ENCODE data around the gene AEBP1.
"Not testable (repeated sequence)": the region's sequence is repeated elsewhere in the genome, so short reads cannot be mapped to it uniquely, and the experiment has no call there.

AEBP1 gene

GRCh38 chr7:44119829-44120380 lies 15.8 kb downstream of the AEBP1 start:
- H3K9me3 ChIP-seq (ENCODE audit: control insufficient read depth, low read depth, low read length), result no peaks in the 10 kb centered on the region
- peaks cover 5% of the 10 kb centered on the region for H3K27me3 ChIP-seq (ENCODE audit: control insufficient read depth, insufficient read depth, low read length)
- H3K27ac ChIP-seq (ENCODE audit: low read length), result no peak overlapping the region
- H3K4me1 ChIP-seq (ENCODE audit: control insufficient read depth, low read depth, low read length), result peaks cover 3% of the 10 kb centered on the region
- H3K4me3 ChIP-seq (ENCODE audit: low read length), result no peak overlapping the region
- peaks cover 60% of the 10 kb centered on the region for H3K36me3 ChIP-seq (ENCODE audit: control insufficient read depth, low read depth, low read length)
- H3K9ac ChIP-seq (ENCODE audit: low read length), result no peak overlapping the region

- no peak overlapping the region for H3K9ac ChIP-seq (ENCODE audit: low read length)
- H3K27me3 ChIP-seq (ENCODE audit: control insufficient read depth, insufficient read depth, low read length), result peaks cover 5% of the 10 kb centered on the region
- H3K9me3 ChIP-seq (ENCODE audit: control insufficient read depth, low read depth, low read length), result no peaks in the 10 kb centered on the region
- peaks cover 3% of the 10 kb centered on the region for H3K4me1 ChIP-seq (ENCODE audit: control insufficient read depth, low read depth, low read length)
- peaks cover 55% of the 10 kb centered on the region for H3K36me3 ChIP-seq (ENCODE audit: control insufficient read depth, low read depth, low read length)
- no peak overlapping the region for H3K27ac ChIP-seq (ENCODE audit: low read length)
- no peak overlapping the region for H3K4me3 ChIP-seq (ENCODE audit: low read length)
Observed at GRCh38 chr7:44120395-44120794, 16.2 kb downstream of the AEBP1 start.

GRCh38 chr7:44121761-44122420 lies 17.7 kb downstream of the AEBP1 start:
- Histone ChIP-seq H3K9ac (ENCODE audit: low read length) (no peak overlapping the region), H3K4me3 (ENCODE audit: low read length) (peak overlapping the region; percentile 28), H3K9me3 (ENCODE audit: control insufficient read depth, low read depth, low read length) (no peaks in the 10 kb centered on the region), H3K27ac (ENCODE audit: low read length) (no peak overlapping the region), H3K4me1 (ENCODE audit: control insufficient read depth, low read depth, low read length) (peaks cover 3% of the 10 kb centered on the region), H3K36me3 (ENCODE audit: control insufficient read depth, low read depth, low read length) (peaks cover 44% of the 10 kb centered on the region), H3K27me3 (ENCODE audit: control insufficient read depth, insufficient read depth, low read length) (peaks cover 5% of the 10 kb centered on the region)

- Histone ChIP-seq H3K27ac (ENCODE audit: low read length) (no peak overlapping the region), H3K4me1 (ENCODE audit: control insufficient read depth, low read depth, low read length) (peaks cover 3% of the 10 kb centered on the region), H3K27me3 (ENCODE audit: control insufficient read depth, insufficient read depth, low read length) (peaks cover 5% of the 10 kb centered on the region), H3K36me3 (ENCODE audit: control insufficient read depth, low read depth, low read length) (peaks cover 37% of the 10 kb centered on the region), H3K9me3 (ENCODE audit: control insufficient read depth, low read depth, low read length) (no peaks in the 10 kb centered on the region), H3K9ac (ENCODE audit: low read length) (peak overlapping the region; percentile 75), H3K4me3 (ENCODE audit: low read length) (peak overlapping the region; percentile 74)
Observed at GRCh38 chr7:44122529-44122928, 18.4 kb downstream of the AEBP1 start.

GRCh38 chr7:44123190-44124003 lies 19.3 kb downstream of the AEBP1 start, which contains the start of gene POLD2:
Gene POLD2 (minus strand): TSS chr7:44123548. CDS start chr7:44122053, 1,495 bp downstream.
- H3K27ac ChIP-seq (ENCODE audit: low read length), result no peak within 1 kb of the TSS
- H3K9ac ChIP-seq (ENCODE audit: low read length), result peak within 1 kb of the TSS; percentile 75
- H3K27me3 ChIP-seq (ENCODE audit: control insufficient read depth, insufficient read depth, low read length), result peaks cover 5% of the 10 kb centered on the region
- peak within 1 kb of the TSS; percentile 74 for H3K4me3 ChIP-seq (ENCODE audit: low read length)
- H3K4me1 ChIP-seq (ENCODE audit: control insufficient read depth, low read depth, low read length), result peaks cover 3% of the 10 kb centered on the region
- no peaks in the 10 kb centered on the region for H3K9me3 ChIP-seq (ENCODE audit: control insufficient read depth, low read depth, low read length)
- peaks cover 29% of the 10 kb centered on the region for H3K36me3 ChIP-seq (ENCODE audit: control insufficient read depth, low read depth, low read length)

- Histone ChIP-seq H3K27ac (ENCODE audit: low read length) (no peak overlapping the region), H3K4me3 (ENCODE audit: low read length) (no peak overlapping the region), H3K4me1 (ENCODE audit: control insufficient read depth, low read depth, low read length) (peaks cover 3% of the 10 kb centered on the region), H3K9me3 (ENCODE audit: control insufficient read depth, low read depth, low read length) (no peaks in the 10 kb centered on the region), H3K27me3 (ENCODE audit: control insufficient read depth, insufficient read depth, low read length) (peaks cover 5% of the 10 kb centered on the region), H3K9ac (ENCODE audit: low read length) (no peak overlapping the region), H3K36me3 (ENCODE audit: control insufficient read depth, low read depth, low read length) (peaks cover 20% of the 10 kb centered on the region)
Observed at GRCh38 chr7:44124822-44125202, 20.7 kb downstream of the AEBP1 start.

- H3K9ac ChIP-seq (ENCODE audit: low read length); H3K4me1 ChIP-seq (ENCODE audit: control insufficient read depth, low read depth, low read length); H3K4me3 ChIP-seq (ENCODE audit: low read length); H3K27ac ChIP-seq (ENCODE audit: low read length); H3K9me3 ChIP-seq (ENCODE audit: control insufficient read depth, low read depth, low read length); H3K27me3 ChIP-seq (ENCODE audit: control insufficient read depth, insufficient read depth, low read length); H3K36me3 ChIP-seq (ENCODE audit: control insufficient read depth, low read depth, low read length): not testable (repeated sequence)
Observed at GRCh38 chr7:44126574-44126973, 22.4 kb downstream of the AEBP1 start.

- Histone ChIP-seq H3K27ac (ENCODE audit: low read length) (no peak overlapping the region), H3K27me3 (ENCODE audit: control insufficient read depth, insufficient read depth, low read length) (peaks cover 5% of the 10 kb centered on the region), H3K4me3 (ENCODE audit: low read length) (no peak overlapping the region), H3K9ac (ENCODE audit: low read length) (no peak overlapping the region), H3K4me1 (ENCODE audit: control insufficient read depth, low read depth, low read length) (peaks cover 3% of the 10 kb centered on the region), H3K9me3 (ENCODE audit: control insufficient read depth, low read depth, low read length) (no peaks in the 10 kb centered on the region), H3K36me3 (ENCODE audit: control insufficient read depth, low read depth, low read length) (no peaks in the 10 kb centered on the region)
Observed at GRCh38 chr7:44127161-44127560, 23.0 kb downstream of the AEBP1 start.

- H3K4me3 ChIP-seq (ENCODE audit: low read length), result no peak overlapping the region
- peaks cover 4% of the 10 kb centered on the region for H3K27me3 ChIP-seq (ENCODE audit: control insufficient read depth, insufficient read depth, low read length)
- H3K27ac ChIP-seq (ENCODE audit: low read length), result no peak overlapping the region
- peaks cover 6% of the 10 kb centered on the region for H3K4me1 ChIP-seq (ENCODE audit: control insufficient read depth, low read depth, low read length)
- H3K9me3 ChIP-seq (ENCODE audit: control insufficient read depth, low read depth, low read length), result no peaks in the 10 kb centered on the region
- H3K36me3 ChIP-seq (ENCODE audit: control insufficient read depth, low read depth, low read length), result no peaks in the 10 kb centered on the region
- no peak overlapping the region for H3K9ac ChIP-seq (ENCODE audit: low read length)
Observed at GRCh38 chr7:44128721-44129582, 24.8 kb downstream of the AEBP1 start.

GRCh38 chr7:44131173-44132029 lies 27.3 kb downstream of the AEBP1 start:
- H3K36me3 ChIP-seq (ENCODE audit: control insufficient read depth, low read depth, low read length), result no peaks in the 10 kb centered on the region
- H3K27ac ChIP-seq (ENCODE audit: low read length), result no peak overlapping the region
- no peak overlapping the region for H3K9ac ChIP-seq (ENCODE audit: low read length)
- H3K27me3 ChIP-seq (ENCODE audit: control insufficient read depth, insufficient read depth, low read length), result no peaks in the 10 kb centered on the region
- peaks cover 6% of the 10 kb centered on the region for H3K4me1 ChIP-seq (ENCODE audit: control insufficient read depth, low read depth, low read length)
- H3K4me3 ChIP-seq (ENCODE audit: low read length), result no peak overlapping the region
- no peaks in the 10 kb centered on the region for H3K9me3 ChIP-seq (ENCODE audit: control insufficient read depth, low read depth, low read length)

All from iPS-18a (cell line).